Heart left ventricle (tissue), 16 donors: Measurements from ENCODE around the gene FAM171A1. TPM values are rescaled to one million over a fixed set of nuclear protein-coding genes. Genes with fewer than 3 reads are reported as not detected.
A peak's percentile ranks its signal among the peaks of the same experiment; 100 is the strongest.

Experiments
- ATAC-seq, 4 donors: fragments of 200-7000 bp; cut with Tn5 transposase; one replicate each; pipeline ENCODE4 v1.9.1; 2020 to 2022; ENCODE audit warnings: moderate library complexity in 4 of 4, mild to moderate bottlenecking in 3 of 4, moderate number of reproducible peaks in 1 of 4
- DNase-seq, 5 donors: peaks; one replicate each; pipeline ENCODE4 v3.0.0-alpha.2; 2020
- H3K27ac ChIP-seq, 12 donors: fragments of 200-600 bp; sonication (generic) in 4 of 12; one replicate each; pipeline versions ENCODE4 v1.5.0 to v1.8.0; 2016 to 2022; ENCODE audit warnings: mild to moderate bottlenecking in 2 of 12
- H3K27me3 ChIP-seq, 9 donors: fragments of 200-600 bp; sonication (generic) in 2 of 9; one replicate each; pipeline versions ENCODE4 v1.5.1 to v1.8.0; 2016 to 2022; ENCODE audit warnings: mild to moderate bottlenecking in 3 of 9
- H3K36me3 ChIP-seq, 9 donors: fragments of 200-600 bp; sonication (generic) in 2 of 9; one replicate each; pipeline versions ENCODE4 v1.5.0 to v1.8.0; 2018 to 2022; ENCODE audit warnings: mild to moderate bottlenecking in 2 of 9
- H3K4me1 ChIP-seq, 12 donors: fragments of 200-600 bp; sonication (generic) in 4 of 12; one replicate each; pipeline versions ENCODE4 v1.5.0 to v1.8.0; 2016 to 2022; ENCODE audit warnings: mild to moderate bottlenecking in 3 of 12
- H3K4me3 ChIP-seq, 12 donors: fragments of 200-600 bp; sonication (generic) in 4 of 12; one replicate each; pipeline versions ENCODE4 v1.5.0 to v1.8.0; 2017 to 2022; ENCODE audit warnings: mild to moderate bottlenecking in 9 of 12, moderate library complexity in 4 of 12
- H3K9me3 ChIP-seq, 12 donors: fragments of 200-600 bp; sonication (generic) in 4 of 12; one replicate each; pipeline versions ENCODE4 v1.5.0 to v1.8.0; 2016 to 2022; ENCODE audit warnings: mild to moderate bottlenecking in 1 of 12
- CTCF ChIP-seq, 12 donors: fragments of 200-600 bp; sonication (generic) in 4 of 12; IDR thresholded peaks; one replicate each; pipeline versions ENCODE4 v1.5.0 to v1.8.0; 2018 to 2022; ENCODE audit warnings: antibody characterized with exemption in 12 of 12, mild to moderate bottlenecking in 5 of 12
- POLR2A ChIP-seq, 2 donors: fragments of 450-650 bp; IDR thresholded peaks; one replicate each; pipeline ENCODE4 v1.6.1; 2017; ENCODE audit warnings: antibody characterized with exemption in 2 of 2, mild to moderate bottlenecking in 2 of 2, moderate library complexity in 2 of 2
- WGBS, 4 donors: extraction: QIAGEN DNeasy Blood & Tissue Kit in 2 of 4; methylation state at CpG; one replicate each; pipeline versions ENCODE4 v1.1.5 to v1.1.7; 2013 to 2018; 5-methylcytosine and 5-hydroxymethylcytosine counted together
- intact Hi-C, 10 donors: fragments of 100-400 bp; cut with DNase I; formaldehyde crosslinking; loops; one replicate each; pipeline versions ENCODE4 v1.11.1 to v1.14.2; 2022
- polyA plus RNA-seq, 2 donors: library from polyadenylated mRNA; stranded (reverse); fragments of 200-250 nt; gene quantifications; one replicate each; pipeline ENCODE4 v1.2.3, GENCODE V29; 2013
- total RNA-seq, 9 donors: library from RNA; depleted of rRNA in 2 of 9; stranded (reverse); fragments of >200 nt in 2 of 9; fragmentation: NEBNext Ultra II Directional in 3 of 9; extraction: Animal tissue kit (Norgen Biotek cat#: 25700) in 3 of 9; gene quantifications; one replicate each; pipeline versions ENCODE4 v1.1.0 to v1.2.4, GENCODE V29; 2016 to 2023
- donor health status: ischemic (EF 13 %, LVEDD 7.1; RV severe dilation, severe dysfunction).
- donor health status: healthy with polysubstance abuse.
- donor health status: DM: no; HTN: yes; CAD: no.
- donor health status: DM: no; HTN: no; CAD: no.
- donor health status: ischemic (EF 25% LVEDD 6.9; RV normal size, moderate dysfunction).
- donor health status: ischemic (EF 25% LVEDD 5.7; RV mildly dilated, moderate dysfunction).
- donor health status: healthy.
- donor health status: DM: yes; HTN: yes; CAD: no.
- donor health status: ischemic (EF 35%, LVEDD 5.7; RV mildly dilated, moderate dysfunction).
- donor health status: nonischemic (EF 11% LVEDD 7.7; RV severe dilation, severe dysfunction).
- donor health status: DM: yes; HTN: yes; CAD: no.
- donor health status: PGD.
- donor health status: ischemic (EF 29% LVEDD 5.4; RV normal size, mild dysfunction).
- donor health status: nonischemic (EF 23%, LVEDD 6.1; RV moderate dilation, normal function).

The FAM171A1 gene
- total and polyA plus RNA-seq, 11 donors, result 4.1 to 18.0 (median 9.8) TPM

- TF ChIP-seq CTCF (IDR thresholded peaks at IDR 0.05), result no peak
- no peak for TF ChIP-seq POLR2A (IDR thresholded peaks at IDR 0.05)
- intact Hi-C loops, result no loop called here
- DNase-seq (no peak), ATAC-seq (no peak)
- H3K9me3 ChIP-seq, result no peaks in the 10 kb centered on the region
- no peaks in the 10 kb centered on the region for H3K4me1 ChIP-seq
- H3K27me3 ChIP-seq, result no peaks in the 10 kb centered on the region
- H3K4me3 ChIP-seq, result no peak overlapping the region
- 92 to 94% (median 93%) methylated on average over 11 of the region's 11 CpGs for WGBS, 4 donors
- H3K36me3 ChIP-seq, result no peaks in the 10 kb centered on the region
- no peak overlapping the region for H3K27ac ChIP-seq
These were observed 187.2 kb downstream of the FAM171A1 start for GRCh38 chr10:15183689-15184481.

- WGBS, 4 donors, result 58 to 69% (median 66%) methylated on average over 8 of the region's 8 CpGs
These were observed 188.4 kb downstream of the FAM171A1 start for GRCh38 chr10:15182540-15183207.

GRCh38 chr10:15181576-15182156, 189.4 kb downstream of the FAM171A1 start:
- TF ChIP-seq POLR2A (IDR thresholded peaks at IDR 0.05) (no peak), CTCF (IDR thresholded peaks at IDR 0.05) (no peak)
- 86 to 96% (median 89%) methylated on average over 2 of the region's 2 CpGs for WGBS, 4 donors
- Histone ChIP-seq H3K4me3 (no peak overlapping the region), H3K36me3 (no peaks in the 10 kb centered on the region), H3K9me3 (no peaks in the 10 kb centered on the region), H3K4me1 (no peaks in the 10 kb centered on the region), H3K27me3 (no peaks in the 10 kb centered on the region), H3K27ac (no peak overlapping the region)
- DNase-seq (no peak), ATAC-seq (no peak)
- intact Hi-C loops, result no loop called here

More at GRCh38 chr10:15182540-15183207, 188.4 kb downstream of the FAM171A1 start:
- Histone ChIP-seq H3K4me3 (peak overlapping the region in 2 of 12 donors; percentile 12 to 40), H3K4me1 (no peaks in the 10 kb centered on the region), H3K27ac (peak overlapping the region in 1 of 12 donors; percentile 1), H3K9me3 (no peaks in the 10 kb centered on the region), H3K36me3 (no peaks in the 10 kb centered on the region), H3K27me3 (no peaks in the 10 kb centered on the region)
- DNase-seq (no peak), ATAC-seq (peak in 1 of 4 donors; percentile 16)
- TF ChIP-seq POLR2A (IDR thresholded peaks at IDR 0.05) (no peak), CTCF (IDR thresholded peaks at IDR 0.05) (no peak)
- intact Hi-C loops, result no loop called here

- no peak for ATAC-seq
- Histone ChIP-seq H3K4me3 (no peak overlapping the region), H3K9me3 (no peaks in the 10 kb centered on the region), H3K4me1 (no peaks in the 10 kb centered on the region), H3K27ac (no peak overlapping the region), H3K36me3 (no peaks in the 10 kb centered on the region), H3K27me3 (no peaks in the 10 kb centered on the region)
- 78 to 85% (median 80%) methylated on average over 5 of the region's 5 CpGs for WGBS, 4 donors
- DNase-seq, result no peak
- intact Hi-C loops, result no loop called here
- TF ChIP-seq CTCF (IDR thresholded peaks at IDR 0.05) (no peak), POLR2A (IDR thresholded peaks at IDR 0.05) (no peak)
These were observed 190.4 kb downstream of the FAM171A1 start for GRCh38 chr10:15180736-15181135.
